ENCODE results near the gene CPB2. TPM values are rescaled to one million over a fixed set of nuclear protein-coding genes. Genes with fewer than 3 reads are reported as not detected.

The CPB2 gene
- total RNA-seq, 4 donors from 2014 or later: not detected

- TF ChIP-seq POLR2A (IDR thresholded peaks at IDR 0.05): no peak
- TF ChIP-seq, protein P1, sequence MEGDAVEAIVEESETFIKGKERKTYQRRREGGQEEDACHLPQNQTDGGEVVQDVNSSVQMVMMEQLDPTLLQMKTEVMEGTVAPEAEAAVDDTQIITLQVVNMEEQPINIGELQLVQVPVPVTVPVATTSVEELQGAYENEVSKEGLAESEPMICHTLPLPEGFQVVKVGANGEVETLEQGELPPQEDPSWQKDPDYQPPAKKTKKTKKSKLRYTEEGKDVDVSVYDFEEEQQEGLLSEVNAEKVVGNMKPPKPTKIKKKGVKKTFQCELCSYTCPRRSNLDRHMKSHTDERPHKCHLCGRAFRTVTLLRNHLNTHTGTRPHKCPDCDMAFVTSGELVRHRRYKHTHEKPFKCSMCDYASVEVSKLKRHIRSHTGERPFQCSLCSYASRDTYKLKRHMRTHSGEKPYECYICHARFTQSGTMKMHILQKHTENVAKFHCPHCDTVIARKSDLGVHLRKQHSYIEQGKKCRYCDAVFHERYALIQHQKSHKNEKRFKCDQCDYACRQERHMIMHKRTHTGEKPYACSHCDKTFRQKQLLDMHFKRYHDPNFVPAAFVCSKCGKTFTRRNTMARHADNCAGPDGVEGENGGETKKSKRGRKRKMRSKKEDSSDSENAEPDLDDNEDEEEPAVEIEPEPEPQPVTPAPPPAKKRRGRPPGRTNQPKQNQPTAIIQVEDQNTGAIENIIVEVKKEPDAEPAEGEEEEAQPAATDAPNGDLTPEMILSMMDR (IDR thresholded peaks at IDR 0.05): no peak
- intact Hi-C loops (cut with DNase I): no loop called here
- DNase-seq: no peak
These were observed 2.1 kb upstream of the CPB2 start for GRCh38 chr13:46106839-46107371.

DNA sequence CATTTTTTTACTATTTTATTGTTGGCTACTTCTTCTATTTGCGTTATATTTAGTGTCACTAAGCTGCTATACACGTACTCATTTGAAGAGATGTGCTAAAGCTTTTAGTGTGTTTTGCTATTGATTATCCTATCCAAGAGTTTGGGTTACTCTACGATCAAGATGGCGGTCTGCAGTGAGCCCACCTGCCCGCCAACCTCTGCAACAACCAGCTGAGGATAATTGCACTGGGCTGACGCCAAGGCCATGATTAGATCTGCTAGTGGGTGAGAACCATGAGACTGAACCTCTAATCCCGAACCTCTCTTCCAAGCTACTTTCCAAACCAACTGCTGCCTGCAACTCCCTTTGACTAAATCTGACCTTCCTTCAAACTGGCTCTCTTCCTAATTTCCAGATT lies 1.8 kb downstream of the CPB2 start:
- H3K27ac ChIP-seq: no peak overlapping the region
- 84 to 94% methylated on average over 6 to 7 of the region's 7 CpGs for WGBS, 2 donors
- no peak for DNase-seq
- H3K36me3 ChIP-seq: no peaks in the 10 kb centered on the region
- H3K4me1 ChIP-seq: no peaks in the 10 kb centered on the region
- no peak overlapping the region for H3K4me3 ChIP-seq
- intact Hi-C loops (cut with DNase I): no loop called here
- no peaks in the 10 kb centered on the region for H3K9me3 ChIP-seq
- H3K27me3 ChIP-seq: no peaks in the 10 kb centered on the region
- TF ChIP-seq POLR2A (IDR thresholded peaks at IDR 0.05): no peak
- TF ChIP-seq, protein P1 (IDR thresholded peaks at IDR 0.05): no peak

More at GRCh38 chr13:46106839-46107371, 2.1 kb upstream of the CPB2 start:
- 27 to 34% methylated on average over 4 of the region's 4 CpGs for WGBS, 2 donors
- Histone ChIP-seq H3K27me3 (peaks cover 0 to 27% (median 0%) of the 10 kb centered on the region in 4 donors), H3K4me1 (no peaks in the 10 kb centered on the region), H3K36me3 (no peaks in the 10 kb centered on the region), H3K9me3 (no peaks in the 10 kb centered on the region), H3K4me3 (no peak overlapping the region), H3K27ac (no peak overlapping the region)

GRCh38 chr13:46102255-46102605 lies 2.6 kb downstream of the CPB2 start:
- no peaks in the 10 kb centered on the region for H3K27me3 ChIP-seq

DNA sequence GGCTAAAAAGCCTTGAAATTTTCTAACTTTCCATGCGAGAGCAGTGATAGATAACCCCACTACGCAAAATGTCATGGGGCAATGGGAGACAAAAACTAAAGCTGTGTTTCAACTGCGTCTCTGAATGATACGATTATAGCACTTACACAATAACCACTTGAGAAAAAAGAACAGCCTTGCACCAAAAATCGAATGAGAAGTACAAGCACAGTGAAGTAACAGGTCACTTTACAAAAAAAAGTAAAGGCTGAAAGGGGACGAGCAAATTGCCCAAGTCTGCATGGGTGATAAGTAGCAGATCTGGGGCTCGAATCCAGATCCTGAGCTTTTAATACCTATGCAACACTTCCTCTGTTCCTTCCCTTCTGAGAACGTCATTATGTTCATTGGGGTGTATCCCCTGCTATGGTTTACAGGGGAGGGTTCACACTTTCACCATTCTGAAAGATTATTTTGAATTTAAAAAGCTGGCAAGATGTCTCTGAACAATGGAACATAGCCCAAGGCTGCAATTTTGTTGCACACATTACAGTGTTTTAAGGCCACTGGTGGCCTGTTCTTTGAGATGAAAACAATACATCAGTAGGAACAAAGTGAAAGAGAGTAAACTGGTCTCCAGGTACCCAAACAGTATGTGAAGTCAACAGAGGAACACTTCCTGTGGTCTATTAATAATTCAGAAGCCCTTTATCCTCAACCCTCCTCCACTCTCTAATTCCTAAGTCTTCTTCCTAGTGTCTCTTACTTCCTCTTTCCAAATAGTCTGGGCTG lies 3.2 kb downstream of the CPB2 start:
- Histone ChIP-seq H3K27ac (no peak overlapping the region), H3K9me3 (no peaks in the 10 kb centered on the region), H3K36me3 (no peaks in the 10 kb centered on the region), H3K4me1 (no peaks in the 10 kb centered on the region), H3K27me3 (no peaks in the 10 kb centered on the region), H3K4me3 (no peak overlapping the region)
- intact Hi-C loops (cut with DNase I): no loop called here
- WGBS, 2 donors: 62 to 71% methylated on average over 8 of the region's 8 CpGs
- TF ChIP-seq POLR2A (IDR thresholded peaks at IDR 0.05): no peak
- no peak for DNase-seq

More at GRCh38 chr13:46102255-46102605, 2.6 kb downstream of the CPB2 start:
- Histone ChIP-seq H3K4me3 (no peak overlapping the region), H3K36me3 (no peaks in the 10 kb centered on the region), H3K27ac (no peak overlapping the region), H3K9me3 (no peaks in the 10 kb centered on the region), H3K4me1 (no peaks in the 10 kb centered on the region)
- no peak for DNase-seq
- intact Hi-C loops (cut with DNase I): no loop called here
- TF ChIP-seq, protein P1 (IDR thresholded peaks at IDR 0.05): no peak
- no peak for TF ChIP-seq POLR2A (IDR thresholded peaks at IDR 0.05)

DNA sequence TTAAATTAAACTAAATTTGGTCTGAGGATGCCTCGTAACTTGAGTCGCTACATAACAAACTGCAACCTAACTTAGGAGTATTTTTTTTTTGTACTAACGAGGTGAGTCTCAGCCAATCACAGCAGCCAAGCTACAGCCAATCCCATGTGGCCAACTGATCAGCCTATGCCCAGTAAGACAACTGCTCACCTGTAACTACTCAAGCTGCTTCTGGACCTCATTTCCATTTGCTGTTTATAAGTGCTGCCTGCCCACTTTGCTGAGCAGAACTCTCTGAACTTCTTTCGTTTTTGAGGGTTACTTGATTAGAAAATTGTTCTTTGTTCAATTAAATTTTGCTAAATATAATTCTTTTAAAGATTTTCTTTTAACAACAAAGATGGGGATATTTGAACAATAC lies 3.8 kb downstream of the CPB2 start:
- H3K9me3 ChIP-seq: no peaks in the 10 kb centered on the region
- no peak overlapping the region for H3K4me3 ChIP-seq
- H3K27me3 ChIP-seq: no peaks in the 10 kb centered on the region
- intact Hi-C loops (cut with DNase I): no loop called here
- no peak for DNase-seq
- TF ChIP-seq, protein P1 (IDR thresholded peaks at IDR 0.05): no peak
- TF ChIP-seq POLR2A (IDR thresholded peaks at IDR 0.05): no peak
- WGBS, 2 donors: 73 to 77% methylated on average over 4 of the region's 4 CpGs
- H3K36me3 ChIP-seq: no peaks in the 10 kb centered on the region
- H3K27ac ChIP-seq: no peak overlapping the region
- H3K4me1 ChIP-seq: no peaks in the 10 kb centered on the region
